ENCODE measurements around the gene KLRF1.

The KLRF1 gene

DNA sequence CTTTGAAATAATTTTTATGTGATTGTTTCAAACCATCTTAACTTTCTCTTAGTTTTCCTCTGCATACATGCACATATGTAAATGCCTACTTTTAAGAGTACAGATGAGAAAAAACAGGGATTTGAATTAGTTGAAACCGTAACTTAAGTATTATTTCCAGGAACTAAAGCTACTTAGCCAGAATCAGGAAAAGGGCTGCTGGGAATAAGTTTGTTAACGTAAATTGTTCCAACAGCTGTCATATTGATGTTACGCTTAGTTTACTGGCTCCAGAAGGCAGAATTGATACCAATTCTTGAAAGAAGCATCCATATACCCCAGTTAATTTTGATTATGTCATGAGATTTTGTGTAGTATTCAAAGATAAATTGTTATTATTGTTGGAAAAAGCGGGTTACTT, 17.9 kb upstream of the KLRF1 start:
- DNase-seq (ENCODE audit: low read depth, low spot score), result no peak

- no peak for DNase-seq (ENCODE audit: low read depth, low spot score)
Observed at GRCh38 chr12:9809866-9810265, 17.4 kb upstream of the KLRF1 start.

GRCh38 chr12:9810671-9811070, 16.6 kb upstream of the KLRF1 start:
- DNase-seq (ENCODE audit: low read depth, low spot score), result no peak

- DNase-seq (ENCODE audit: low read depth, low spot score), result no peak
Observed at GRCh38 chr12:9811621-9812020, 15.7 kb upstream of the KLRF1 start.

DNA sequence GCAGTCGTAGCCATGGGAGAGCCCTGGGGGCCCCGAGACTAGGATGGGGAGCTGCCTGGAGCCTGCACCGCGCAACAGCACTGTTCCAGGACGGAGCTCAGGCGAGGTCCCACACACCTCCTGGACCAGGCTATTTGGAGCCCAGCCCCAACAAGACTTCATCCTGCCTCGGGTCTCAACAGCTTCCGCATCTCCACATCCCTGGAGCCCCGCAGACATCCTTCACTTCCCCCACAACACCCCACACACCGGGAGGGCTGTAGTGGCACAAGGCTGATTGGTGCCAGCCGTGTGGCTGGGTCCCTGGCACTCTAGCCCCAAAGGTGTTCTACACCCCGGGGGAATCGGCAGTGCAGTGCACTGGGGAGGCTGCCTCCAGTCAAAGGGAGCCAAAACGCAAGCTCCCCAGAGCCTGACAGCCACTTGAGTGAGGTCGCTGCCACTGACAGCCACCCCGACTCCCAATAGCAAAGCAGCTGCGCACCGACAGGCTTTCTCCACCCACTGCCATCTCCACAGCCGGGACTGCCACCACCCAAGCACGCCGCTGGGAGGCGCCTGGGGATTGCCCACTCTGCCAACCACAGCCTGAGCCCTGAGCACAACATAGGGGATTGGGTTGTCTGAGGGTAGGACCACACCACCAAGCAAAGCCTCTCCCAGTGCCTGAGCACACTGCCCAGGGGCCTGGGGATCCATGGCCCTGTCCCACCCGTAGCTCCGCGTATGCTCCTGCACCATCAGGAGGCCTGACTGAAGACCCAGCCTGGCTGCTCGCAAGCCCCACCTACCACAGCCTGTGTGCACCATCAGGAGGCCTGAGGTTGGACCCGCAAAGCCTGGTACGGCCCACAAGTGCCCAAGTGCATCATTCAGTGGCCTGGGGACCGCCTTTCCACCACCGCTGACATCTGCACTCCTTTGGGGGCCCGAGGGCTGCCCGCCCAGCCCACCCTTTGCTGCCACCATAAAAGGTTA, 13.2 kb upstream of the KLRF1 start:
- peak; percentile 82 for DNase-seq (ENCODE audit: low read depth, low spot score)

DNA sequence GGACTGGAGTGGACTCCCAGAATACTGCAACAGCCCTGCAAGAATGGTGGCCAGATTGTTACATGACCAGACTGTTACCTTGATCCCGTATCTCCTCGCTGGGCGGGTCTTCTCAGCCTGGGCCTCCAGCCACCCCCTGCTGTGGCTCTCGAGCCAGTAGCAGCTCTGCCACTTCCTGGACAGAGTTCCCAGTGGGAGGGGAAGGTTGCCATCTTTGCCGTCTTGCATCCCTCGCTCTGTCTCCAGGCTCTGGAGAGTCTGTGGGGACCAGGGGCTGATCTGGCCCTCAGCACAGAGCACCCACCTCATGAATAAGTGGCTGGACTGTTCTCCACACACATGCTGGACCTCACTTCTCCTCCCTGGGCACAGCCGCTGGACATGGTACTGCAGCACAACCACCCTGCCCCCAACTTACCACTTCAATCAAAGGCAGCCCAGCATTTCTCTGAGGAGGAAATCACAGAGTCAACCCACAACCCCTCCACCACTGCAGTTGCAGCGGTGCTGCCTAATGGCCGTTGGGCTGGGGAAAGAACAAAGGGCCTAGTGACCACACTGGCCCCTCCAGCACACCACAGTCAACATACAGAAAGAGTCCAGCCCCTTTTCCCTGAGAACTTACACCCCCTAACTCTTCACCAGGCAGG, 6.9 kb upstream of the KLRF1 start:
- DNase-seq (ENCODE audit: low read depth, low spot score), result no peak

DNA sequence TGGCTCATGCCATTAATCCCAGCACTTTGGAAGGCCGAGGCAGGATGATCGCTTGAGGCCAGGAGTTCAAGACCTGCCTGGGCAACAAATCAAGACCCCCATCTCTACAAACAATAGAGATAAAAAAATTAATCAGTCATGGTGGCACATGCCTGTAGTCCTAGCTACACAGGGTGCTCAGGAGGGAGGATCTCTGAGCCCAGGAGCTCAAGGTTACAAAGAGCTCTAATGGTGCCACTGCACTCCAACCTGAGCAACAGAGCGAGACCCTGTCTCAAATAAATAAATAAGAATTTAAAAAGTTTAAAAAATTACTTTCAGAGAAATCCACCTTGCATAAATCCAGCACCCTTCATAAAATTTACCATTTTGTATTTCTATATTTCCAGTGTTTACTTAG, 2.2 kb downstream of the KLRF1 start:
- DNase-seq (ENCODE audit: low read depth, low spot score), result no peak

DNA sequence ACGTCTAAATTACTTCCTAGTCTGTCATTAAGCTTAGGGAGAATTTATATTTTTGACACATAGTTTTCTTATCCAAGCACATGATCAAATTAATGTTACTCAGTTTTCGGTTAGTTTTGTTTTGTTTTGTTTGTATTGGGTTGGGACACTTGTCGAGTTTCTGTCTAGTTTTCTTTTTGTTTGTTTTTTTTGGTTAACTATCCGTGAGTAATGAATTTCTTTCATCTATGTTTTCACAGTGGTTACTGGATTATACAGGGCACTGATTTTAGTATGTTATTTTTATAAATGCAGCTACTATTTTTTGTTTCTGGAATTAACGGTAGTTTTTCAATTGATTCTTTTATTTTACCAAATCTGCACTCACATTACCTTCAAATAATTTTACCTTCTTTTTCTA, 2.7 kb downstream of the KLRF1 start:
- DNase-seq (ENCODE audit: low read depth, low spot score), result no peak

DNA sequence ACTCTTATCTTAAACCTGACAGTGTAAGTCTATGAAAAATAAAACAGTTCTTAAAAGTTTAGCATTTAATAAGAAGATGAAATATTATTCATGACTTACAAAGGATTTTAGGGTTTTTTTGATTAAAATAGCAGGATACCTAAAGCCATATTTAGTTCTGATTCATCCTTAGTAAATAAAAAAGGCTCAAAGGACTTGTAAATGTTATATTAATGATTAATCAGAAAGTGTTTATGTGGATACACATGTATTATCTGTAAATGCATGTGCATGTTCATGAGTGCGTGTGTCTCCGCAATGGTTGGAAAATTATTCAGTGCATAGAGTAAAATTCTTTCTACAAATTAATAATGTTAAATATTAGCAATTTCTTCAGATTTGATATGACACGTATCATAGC, 4.4 kb downstream of the KLRF1 start:
- no peak for DNase-seq (ENCODE audit: low read depth, low spot score)

DNA sequence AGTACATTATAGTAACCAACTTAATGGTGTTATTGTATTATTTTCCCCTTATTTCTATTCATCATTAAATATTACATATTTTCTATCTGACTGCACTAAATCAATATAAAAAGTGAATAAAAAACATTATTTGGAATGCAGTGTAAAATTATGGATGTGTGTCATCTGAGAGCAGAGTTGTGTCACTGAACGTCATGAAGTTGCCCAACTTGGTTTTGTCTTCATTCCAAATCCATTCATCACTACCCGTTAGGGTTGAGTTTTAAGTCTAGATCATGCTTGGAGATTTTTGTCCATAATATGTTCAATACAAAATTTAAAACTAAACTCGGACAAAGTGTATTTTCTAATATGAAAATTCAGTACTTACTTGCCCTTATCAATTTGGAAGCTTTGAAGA, 16.1 kb downstream of the KLRF1 start:
- no peak for DNase-seq (ENCODE audit: low read depth, low spot score)

DNA sequence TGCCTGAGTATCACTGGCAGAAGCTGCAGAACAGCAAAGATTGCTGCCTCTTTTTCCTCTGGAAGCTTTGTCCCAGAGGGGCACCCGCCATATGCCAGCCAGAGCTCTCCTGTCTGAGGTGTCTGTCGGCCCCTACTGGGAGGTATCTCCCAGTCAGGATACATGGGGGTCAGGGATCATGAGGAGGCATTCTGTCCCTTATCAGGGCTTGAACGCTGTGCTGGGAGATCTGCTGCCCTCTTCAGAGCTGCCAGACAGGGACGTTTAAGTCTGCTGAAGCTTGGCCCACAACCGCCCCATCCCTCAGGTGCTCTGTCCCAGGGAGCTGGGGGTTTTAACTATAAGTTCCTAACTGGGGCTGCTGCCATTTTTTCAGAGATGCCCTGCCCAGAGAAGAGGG, 21.6 kb downstream of the KLRF1 start:
- no peak for DNase-seq (ENCODE audit: low read depth, low spot score)

DNA sequence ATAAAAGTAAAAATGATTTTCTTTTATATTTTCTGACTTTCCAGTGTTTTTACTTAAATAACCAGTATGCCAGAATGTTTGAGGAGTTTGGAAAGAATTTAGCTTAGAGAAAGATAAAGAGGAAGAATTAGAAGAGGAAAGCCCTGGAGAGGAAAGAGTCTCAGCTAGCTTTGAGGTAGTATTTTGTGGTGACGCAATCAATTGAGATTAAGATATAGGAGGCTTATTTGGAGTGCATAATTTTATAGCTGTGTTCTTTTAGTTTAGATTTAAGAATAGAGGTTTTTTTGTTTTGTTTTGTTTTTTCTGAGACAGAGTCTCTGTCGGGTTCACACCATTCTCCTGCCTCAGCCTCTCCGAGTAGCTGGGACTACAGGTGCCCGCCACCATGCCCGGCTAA, 23.8 kb downstream of the KLRF1 start:
- no peak for DNase-seq (ENCODE audit: low read depth, low spot score)

- no peak for DNase-seq (ENCODE audit: low read depth, low spot score)
Observed at GRCh38 chr12:9851927-9852326, 24.6 kb downstream of the KLRF1 start.

DNA sequence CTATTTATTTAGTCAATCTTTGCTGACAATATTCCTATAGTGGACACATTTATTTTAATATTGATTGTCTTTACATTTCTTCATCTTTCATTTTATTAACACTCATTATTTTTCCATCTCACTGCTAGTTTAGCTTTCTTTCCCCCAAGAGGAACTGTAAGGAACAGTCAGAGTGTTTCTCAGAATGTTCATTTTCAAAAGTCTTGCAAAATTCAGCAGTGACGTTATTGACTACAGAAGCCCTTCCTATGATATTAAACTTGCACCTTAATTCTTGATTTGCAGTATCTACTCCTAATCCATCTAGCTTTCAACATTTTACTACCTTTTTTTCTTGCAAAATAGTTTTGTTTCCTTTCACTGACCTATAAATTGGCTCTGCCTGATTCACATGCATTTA, 28.9 kb downstream of the KLRF1 start:
- DNase-seq (ENCODE audit: low read depth, low spot score), result no peak

- no peak for DNase-seq (ENCODE audit: low read depth, low spot score)
Observed at GRCh38 chr12:9856894-9857293, 29.6 kb downstream of the KLRF1 start.

DNA sequence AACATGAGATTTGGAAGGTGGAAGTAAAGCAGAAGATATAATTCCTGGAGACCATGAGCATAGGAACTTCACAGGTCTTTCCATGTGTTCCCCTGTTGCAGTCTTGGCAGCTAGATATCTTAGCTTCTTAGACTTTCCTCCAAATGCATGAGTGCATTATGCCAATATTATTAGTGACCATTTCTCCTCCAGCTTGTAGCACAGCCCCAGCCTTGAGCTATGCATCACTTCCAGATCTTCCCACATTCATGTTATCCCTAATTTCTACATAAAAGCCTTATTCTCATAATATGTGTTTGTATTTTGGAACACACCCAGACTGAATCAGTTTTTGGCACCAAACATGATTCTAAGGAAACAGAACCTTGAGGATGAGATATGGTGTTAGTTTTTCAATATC, 30.9 kb downstream of the KLRF1 start:
- DNase-seq (ENCODE audit: low read depth, low spot score), result no peak

GRCh38 chr12:9864913-9865675, 37.8 kb downstream of the KLRF1 start:
- DNase-seq (ENCODE audit: low read depth, low spot score), result no peak

DNA sequence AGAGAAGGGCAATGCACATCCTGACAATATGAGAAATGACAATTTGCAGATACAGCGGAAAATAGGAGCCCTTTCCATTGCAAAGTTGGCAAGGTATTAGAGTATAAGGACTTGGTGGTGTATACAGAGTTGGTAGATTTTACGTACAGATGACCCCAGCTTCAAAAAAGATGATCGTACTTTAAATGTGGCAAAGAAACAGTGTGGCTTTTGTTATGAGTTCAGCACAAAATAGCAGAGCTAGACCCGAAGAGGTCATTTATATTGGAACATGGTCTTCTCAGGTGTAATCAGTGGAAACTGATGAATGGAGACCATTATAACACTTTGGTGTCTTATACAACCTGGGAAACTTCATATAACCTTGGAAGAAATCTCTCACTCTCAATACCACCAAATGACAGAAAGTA, 39.6 kb downstream of the KLRF1 start:
- DNase-seq (ENCODE audit: low read depth, low spot score), result no peak

- DNase-seq (ENCODE audit: low read depth, low spot score), result no peak
Observed at GRCh38 chr12:9867531-9867930, 40.2 kb downstream of the KLRF1 start.

GRCh38 chr12:9868311-9868801, 41.1 kb downstream of the KLRF1 start:
- no peak for DNase-seq (ENCODE audit: low read depth, low spot score)

DNA sequence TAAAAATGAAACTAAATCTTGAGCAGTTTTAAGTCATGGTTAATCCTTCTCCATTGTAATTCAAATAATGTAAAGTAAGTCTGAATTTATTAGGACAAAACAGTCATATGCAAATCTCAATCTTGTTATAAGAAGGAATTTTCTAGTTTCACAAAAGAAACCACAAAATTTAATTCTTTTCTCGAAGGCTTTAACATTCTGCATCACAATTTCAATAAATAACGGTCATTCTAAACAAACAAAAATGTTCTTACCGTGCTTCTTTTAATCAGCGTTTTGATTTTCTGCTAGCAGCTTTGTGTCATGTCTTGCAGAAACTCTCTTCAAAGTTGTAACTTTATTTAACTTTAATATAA, 41.6 kb downstream of the KLRF1 start:
- DNase-seq (ENCODE audit: low read depth, low spot score), result no peak
